NOMO-1 treated with dmso at 0.1 percent for 144 hours (cell line): ENCODE data around the gene ZNF775.

Experiments
- DNase-seq: peaks from one replicate; lab custom pipeline; 2025; ENCODE audit not compliant: unreplicated experiment; lab: John Stamatoyannopoulos, UW

Gene ZNF775

GRCh38 chr7:150432915-150433892 lies 54.1 kb downstream of the ZNF775 start:
- DNase-seq, result no peak

GRCh38 chr7:150434240-150434639 lies 55.1 kb downstream of the ZNF775 start:
- DNase-seq, result no peak

- DNase-seq, result no peak
Measured at GRCh38 chr7:150435047-150435389, 55.9 kb downstream of the ZNF775 start.

- peak; percentile 37 for DNase-seq
Measured at GRCh38 chr7:150435390-150436073, 56.4 kb downstream of the ZNF775 start.

DNA sequence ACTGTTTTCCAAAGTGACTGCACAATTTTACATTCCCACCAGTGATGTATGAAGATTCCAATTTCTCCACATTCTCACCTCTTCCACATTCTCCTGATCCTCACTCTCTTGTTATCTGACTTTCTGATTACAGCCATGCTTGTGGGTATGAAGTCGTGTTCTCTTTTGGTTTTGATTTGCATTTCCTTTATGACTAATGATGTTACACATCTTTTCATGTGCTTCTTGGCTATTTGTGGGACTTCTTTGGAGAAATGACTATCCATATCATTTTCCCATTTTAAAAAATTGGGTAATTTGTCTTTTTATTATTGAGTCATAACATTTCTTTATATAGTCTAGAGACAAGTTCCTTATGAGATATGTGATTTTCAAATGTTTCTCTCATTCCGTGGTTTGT lies 60.8 kb downstream of the ZNF775 start:
- DNase-seq, result no peak

GRCh38 chr7:150441524-150441923 lies 62.4 kb downstream of the ZNF775 start:
- no peak for DNase-seq

- DNase-seq, result no peak
Measured at GRCh38 chr7:150442811-150443210, 63.7 kb downstream of the ZNF775 start.

DNA sequence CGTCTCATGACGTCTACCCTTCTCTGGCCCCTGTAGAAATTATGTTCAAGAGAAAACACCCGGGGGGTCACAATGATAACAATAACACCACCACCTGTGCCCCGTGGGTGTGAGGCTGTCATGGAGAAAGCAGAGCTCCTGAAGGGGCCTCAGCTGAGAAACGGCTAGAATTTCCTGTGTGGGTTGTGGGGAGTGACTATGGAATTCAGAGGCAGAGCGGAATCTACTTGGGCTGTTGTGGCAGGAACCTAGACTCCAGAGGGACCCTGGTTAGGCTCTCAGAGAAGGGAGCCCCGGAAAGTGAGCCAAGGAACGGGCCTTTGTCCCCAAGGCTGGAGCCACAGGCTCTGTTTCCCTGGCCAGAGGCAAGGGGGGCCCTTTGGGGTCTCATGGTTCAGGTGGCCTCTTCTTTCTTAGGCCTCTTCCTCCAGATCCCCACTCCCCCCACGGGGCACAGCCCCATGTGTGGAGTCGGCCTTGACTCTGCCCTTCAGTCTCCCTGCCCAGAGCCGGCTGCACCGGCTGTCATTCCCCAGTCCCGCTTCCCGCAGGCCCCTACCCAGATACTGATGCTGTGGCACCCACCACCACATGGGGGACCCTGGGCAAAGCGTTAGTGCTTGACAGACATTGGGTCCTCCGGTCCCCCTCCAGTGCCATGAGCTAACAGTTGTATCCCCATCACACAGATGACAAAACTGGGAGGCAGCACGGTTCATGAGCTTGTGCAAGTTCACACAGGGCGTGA lies 64.8 kb downstream of the ZNF775 start:
- DNase-seq, result no peak

GRCh38 chr7:150444674-150445365 lies 65.7 kb downstream of the ZNF775 start:
- no peak for DNase-seq

GRCh38 chr7:150446288-150446938 lies 67.3 kb downstream of the ZNF775 start:
- no peak for DNase-seq
